Stimulated activated CD4-positive, alpha-beta T cell treated with anti-CD3 and anti-CD28 coated beads, Interleukin-2, amount 100 ng/mL, for 48 hours (primary cell): ENCODE results near the gene AFAP1.

ENCODE experiments used
- DNase-seq, 2 donors: peaks; one replicate each; pipeline ENCODE4 v3.0.0-alpha.2; 2020

AFAP1 gene

DNA sequence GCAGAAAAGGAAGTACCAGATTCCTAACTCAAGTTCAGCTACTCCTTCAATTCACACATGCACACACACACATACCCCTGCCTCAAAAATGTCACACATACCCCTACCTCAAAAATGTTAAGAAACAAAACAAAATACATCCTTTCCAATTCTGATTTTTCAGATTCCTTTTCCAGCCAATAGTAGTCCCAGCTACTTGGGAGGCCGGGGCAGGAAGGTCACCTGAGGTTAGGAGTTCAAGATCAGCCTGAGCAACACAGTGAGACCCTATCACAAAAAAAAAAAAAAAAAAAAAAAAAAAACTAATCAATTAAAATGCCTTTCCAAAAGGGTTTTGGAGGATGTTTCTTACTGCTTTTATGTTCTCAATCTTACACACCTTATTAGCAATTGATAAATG lies 138.0 kb downstream of the AFAP1 start:
- DNase-seq: no peak

DNA sequence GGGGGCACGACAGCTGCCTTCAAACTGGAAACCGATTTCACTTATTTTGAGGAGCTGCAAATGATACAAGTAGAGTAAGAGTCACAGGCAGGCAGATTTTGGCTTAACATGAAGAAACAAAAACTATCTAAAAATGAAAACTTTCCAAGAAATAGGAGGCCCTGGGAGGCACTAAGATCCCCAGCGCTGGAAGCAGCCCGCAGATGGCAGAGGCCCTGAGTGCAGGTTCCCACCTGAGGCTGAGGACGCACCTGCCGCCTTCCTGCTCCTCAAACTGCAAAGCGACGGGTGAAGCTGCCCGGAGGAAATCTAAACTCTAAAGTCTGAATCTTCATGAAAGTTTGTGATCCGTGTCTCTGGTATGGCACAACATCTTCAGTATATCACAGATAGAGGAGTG lies 138.7 kb downstream of the AFAP1 start:
- no peak for DNase-seq

DNA sequence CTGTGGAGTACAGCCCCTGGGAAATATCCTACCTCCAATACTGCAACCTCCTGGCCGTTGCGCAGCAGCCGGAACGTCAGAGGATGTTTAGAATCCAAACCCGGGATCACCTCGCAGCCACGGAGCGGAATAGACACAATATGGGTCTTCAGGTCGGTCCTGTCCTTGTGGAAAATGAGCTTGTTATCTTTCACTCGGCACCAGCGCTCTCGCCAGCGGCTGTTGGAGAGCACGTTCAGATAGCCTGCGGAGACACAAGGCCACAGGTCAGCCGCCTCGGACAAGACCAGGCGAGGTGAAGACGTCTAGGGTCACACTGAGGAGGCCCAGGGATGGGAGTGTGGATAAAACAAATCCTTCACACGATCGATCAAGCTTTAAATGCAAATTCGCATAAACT lies 139.3 kb downstream of the AFAP1 start:
- no peak for DNase-seq

DNA sequence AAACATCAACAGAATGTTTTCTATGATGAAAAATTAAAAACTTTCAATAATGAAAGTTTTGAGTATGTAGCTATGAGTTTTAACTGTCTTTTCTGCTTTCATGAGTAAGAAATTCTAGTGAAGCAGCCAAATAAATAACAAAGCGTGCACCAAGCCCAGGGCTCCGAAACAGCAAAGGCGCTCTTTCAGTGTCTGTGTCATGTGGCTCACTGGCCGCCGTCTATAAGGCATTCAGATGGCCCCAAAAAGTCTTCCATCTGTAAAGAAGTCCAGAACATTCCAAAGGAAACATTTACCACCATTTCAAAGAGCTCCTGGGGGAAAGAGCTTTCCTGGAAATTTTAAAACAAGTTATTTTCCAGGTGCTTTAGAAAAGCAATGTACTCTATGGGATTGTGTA lies 139.9 kb downstream of the AFAP1 start:
- DNase-seq: no peak

DNA sequence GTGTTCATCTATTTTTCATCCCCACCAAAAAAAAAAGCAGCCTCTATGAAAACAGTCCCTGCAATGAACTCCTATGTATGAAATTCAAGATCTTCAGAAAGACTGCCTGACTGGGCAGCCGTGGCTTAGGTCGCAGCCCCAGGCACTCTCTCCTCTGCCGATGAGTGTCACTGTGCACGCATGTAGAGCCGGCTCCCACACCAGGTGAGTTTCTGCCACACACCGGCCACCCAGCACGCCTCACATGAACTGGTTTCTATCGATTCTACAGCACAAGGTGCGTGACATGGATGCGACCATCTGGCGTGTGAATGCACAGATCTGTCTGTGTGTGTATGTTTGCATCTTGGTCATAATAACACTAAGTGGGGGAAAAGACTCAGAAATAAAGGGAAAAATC lies 140.4 kb downstream of the AFAP1 start:
- no peak for DNase-seq

DNA sequence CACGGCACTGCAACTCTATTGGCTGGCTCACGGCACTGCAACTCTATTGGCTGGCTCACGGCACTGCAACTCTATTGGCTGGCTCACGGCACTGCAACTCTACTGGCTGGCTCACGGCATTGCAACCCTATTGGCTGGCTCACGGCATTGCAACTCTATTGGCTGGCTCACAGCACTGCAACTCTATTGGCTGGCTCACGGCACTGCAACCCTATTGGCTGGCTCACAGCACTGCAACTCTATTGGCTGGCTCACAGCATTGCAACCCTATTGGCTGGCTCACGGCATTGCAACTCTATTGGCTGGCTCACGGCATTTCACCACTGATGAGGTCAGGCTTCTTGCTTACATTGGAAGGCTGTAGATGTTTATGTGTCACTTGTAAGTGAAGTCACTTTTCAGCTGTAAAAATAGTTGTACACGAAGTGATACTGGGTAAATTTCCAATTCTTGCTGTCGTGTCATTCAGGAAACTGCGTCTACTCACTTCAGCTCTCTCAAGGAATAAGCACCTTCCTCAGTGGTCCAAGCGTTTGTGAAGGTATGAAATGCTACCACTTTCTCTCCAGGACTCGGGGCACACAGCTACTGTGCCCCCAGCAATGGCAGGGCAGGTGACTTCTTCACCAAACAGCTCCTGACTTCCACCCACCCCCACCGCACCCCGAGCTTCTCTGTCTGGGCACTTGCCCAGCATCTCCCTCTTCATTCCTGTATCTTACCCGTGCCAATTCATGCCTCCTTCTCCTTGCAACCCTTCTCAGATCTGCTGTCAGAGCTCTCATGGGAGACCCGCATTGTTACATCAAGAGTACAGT lies 141.3 kb downstream of the AFAP1 start:
- DNase-seq: no peak

DNA sequence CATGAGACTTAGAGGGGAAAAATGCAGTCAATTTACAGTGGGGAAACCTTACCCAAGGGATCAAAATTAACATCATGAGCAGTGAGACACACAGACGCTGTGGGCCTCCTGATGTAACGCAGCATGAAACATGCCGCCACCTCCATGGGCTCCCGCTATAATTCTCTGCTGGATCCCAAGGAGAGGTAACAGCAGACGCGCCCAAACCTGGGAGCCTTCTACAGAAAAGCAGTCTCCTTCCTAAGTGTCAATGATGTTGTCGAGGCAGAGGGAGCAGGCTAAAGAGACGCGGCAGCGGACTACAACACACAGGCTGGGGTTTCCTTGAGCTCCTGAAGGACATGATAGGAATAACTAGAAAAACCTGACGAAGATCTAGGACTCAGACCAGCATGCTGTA lies 142.3 kb downstream of the AFAP1 start:
- DNase-seq: no peak

DNA sequence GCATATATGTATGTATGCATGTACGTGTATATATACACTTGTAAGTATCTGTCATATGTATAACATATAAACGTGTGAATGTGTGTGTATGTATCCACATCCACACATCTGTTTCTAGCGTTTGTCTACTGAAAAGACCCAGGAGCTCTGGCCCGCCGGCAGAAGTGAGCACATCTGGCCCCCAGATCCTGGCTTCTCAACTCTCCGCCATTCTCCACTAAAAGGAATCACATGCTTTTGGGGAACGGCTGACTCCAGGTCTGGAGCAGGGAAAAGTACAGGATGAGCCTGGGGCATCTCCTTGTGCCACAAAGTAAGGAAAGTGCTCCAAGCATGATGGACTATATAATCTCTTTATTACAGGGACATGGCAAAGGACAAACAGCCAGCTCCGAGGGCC lies 143.7 kb downstream of the AFAP1 start:
- no peak for DNase-seq

DNA sequence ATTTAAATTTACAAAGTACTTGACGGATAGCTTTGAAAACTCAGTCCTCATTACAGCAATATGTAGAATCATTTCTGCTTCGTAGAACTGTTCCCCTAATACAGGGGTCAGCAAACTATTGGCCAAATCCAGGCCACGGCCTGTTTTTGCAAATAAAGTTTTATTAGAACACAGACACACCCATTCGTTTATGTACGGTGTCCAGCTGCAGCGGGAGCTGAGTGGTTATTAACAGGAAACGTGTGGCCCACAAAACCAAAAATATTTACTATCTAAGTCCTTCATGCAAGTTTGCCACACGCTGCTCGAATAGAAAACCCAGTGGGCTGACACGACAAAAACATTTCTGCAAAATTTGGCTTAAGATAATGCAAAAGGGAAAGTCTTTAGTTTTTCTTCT lies 146.5 kb downstream of the AFAP1 start:
- DNase-seq: no peak

DNA sequence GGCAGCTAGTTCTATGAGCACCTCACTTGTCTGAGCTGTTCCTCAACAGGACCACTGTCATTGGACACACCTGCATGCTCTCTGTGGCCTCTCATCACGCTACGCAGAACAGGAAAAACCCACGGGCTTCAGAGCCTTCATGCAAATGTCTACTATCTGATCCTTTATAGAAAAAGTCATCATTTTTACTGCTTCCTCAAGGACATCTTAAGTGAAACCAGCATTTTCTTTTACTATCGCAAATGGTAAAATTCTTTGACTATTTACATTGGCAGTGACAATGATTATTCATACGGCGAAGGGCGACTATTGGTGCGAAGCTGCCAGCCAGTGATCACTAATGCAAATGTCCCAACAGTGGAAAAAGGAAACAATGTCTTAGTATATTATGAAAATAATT lies 147.0 kb downstream of the AFAP1 start:
- no peak for DNase-seq

DNA sequence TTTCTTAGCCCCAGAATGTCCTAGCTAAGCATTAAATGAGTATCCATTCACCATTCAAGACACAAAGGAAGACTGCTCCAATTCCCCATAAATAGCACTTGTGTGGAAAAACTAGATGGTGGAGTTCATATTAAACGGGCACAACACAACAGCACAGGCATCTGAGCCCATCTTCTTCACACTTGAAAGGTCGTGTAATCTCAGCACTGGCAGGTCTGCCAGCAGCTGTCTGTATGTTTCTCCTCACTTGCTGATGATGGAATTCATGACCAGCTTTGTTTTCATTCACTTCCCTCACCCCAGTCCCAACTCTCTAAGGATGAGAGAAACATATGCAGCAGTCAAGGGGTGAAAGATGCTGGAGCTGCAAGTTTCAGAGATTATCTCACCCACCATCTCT lies 148.7 kb downstream of the AFAP1 start:
- DNase-seq: no peak

DNA sequence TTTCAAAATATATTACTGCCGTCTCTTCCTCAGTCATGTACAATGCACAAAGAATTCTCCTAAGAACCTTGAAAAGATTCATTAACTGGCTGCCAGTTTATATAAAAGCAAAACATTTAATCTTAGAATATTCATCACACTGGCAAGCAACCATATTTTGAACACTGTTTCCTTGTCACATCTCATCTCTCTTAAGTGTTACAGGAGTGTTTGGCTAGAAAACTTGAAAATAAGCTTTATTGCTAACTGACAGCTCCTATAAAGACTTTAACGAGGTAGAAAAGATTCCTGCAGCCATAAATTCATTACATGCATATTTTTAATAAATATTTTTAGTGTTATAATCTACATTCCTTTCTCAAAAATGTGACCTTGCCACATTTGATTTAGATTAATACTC lies 149.6 kb downstream of the AFAP1 start:
- no peak for DNase-seq

DNA sequence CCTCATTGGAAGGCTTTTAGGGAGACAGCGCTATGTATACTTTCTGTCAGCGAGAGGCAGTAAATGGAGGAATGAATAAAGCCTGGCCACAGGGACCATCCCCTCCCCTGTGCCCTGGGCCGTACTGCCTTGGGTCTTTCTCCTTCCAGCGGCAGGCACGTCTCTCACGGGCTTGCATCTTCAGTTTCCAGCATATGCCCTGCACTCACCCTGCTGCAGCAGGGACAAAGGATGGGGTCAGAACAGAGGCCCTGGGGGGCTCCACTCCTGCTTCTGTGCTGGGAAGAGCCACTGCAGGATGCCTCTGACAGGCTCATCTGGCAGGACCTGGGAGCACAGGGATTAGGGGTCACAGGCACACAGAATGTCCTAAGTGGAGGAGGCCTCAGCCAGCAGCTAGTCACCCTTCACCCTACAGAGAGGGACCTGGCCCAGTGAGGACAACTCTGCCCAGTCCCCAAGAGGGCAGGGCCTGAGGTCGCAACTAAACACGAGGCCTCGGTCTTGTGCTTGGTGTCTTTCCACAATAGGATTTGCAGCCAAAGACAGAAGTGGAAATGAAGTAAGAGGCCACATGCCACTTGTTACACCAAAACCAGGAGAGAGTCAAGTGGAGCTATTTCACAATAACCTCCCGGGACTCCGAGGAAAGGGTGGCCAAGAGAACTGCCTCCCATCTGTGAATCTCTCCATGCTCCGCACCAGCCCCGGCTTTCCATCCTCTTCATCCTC lies 150.8 kb downstream of the AFAP1 start:
- no peak for DNase-seq

DNA sequence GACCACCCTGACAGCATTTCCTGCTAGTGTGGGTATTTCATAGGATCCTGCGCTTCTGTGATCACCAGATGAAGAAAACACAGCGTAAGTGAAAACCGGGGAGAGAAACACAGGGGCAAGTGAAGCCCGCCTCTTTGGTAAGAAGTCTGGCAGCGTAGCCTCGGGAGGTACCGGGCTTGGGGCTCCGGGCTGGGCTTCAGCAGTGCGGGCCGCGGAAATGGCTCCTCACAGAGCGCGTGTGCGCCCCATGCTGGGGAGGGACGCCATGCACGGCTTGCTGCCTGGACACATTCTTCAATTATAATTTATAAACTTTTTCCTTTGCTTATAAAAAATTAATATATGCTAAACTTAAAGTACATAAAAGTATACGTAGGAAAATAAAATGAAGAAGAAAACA lies 151.5 kb downstream of the AFAP1 start:
- DNase-seq: no peak

DNA sequence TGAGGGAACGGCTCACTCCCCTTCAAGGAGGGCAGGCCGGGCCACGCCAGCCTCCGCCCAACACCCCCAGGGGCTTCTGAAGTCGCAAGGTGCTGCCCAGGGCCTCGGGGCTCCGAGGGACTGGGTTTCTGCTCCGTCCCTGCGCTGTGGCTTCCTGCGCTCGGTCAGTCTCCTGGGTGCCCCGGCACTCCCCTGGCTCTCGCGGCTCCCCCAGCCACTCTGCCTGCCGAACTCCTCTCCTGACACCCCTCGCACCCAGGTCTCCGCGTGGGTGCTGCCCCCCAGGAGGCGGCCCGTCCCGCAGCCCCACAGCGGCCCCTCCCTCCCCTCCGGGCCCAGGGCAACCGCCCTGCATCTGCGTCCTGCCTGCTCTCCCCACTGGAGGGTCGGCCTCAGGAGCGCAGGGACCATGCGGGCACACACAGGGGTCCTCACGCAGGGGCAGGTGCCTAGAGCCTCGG lies 151.9 kb downstream of the AFAP1 start:
- no peak for DNase-seq

DNA sequence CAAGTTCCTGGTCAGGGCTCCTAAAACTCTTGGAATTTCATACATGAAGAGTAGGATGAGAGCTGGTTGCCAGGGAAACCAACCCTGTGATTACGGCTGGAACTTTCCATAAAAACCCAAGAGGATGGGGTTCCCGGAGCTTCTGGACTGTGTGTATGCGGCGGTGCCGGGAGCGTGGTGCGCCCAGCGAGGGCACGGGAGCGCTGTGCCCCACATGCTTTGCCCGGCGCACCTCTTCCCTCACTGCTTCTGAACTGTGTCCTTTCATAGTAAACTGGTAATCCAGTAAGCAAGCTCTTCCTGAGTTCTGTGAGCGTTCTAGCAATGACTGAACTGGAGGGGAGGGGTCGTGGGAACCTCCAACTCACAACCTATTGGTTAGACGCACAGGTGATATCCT lies 152.6 kb downstream of the AFAP1 start:
- DNase-seq: no peak

DNA sequence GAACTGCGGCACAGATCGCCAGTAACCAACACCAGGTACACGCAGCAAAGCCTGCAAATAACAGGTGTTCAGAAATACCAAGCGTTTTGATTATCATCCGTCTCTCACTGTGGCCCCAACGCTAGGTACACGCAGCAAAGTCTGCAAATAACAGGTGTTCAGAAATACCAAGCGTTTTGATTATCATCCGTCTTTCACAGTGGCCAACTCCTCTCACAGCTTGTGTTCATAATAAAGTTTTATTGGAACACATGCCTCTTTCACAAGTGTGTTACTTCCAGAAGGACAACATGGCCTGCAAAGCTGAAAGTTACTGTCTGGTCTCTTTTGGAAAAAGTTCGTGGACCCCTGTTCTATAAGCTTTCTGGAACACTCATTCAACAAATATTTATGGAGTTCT lies 153.1 kb downstream of the AFAP1 start:
- no peak for DNase-seq

DNA sequence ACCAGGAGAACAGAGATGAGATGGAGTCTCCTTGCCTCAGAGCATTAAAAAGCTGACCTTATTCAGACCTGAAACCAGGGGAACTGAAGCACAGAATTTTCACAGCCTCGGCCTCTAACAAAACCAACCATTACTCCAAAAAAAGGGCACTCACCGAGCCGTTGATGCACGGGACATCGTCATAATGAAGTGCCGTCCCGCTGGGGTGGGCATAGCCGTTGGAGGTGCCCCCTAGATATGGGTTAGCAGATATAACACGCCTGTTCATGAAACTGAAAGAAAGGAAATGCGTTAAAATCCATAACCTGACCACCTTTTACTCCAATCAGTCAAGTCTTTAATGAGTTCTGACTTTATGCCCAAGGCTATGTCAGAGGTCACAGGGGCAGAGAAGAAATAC lies 153.6 kb downstream of the AFAP1 start:
- DNase-seq: no peak

DNA sequence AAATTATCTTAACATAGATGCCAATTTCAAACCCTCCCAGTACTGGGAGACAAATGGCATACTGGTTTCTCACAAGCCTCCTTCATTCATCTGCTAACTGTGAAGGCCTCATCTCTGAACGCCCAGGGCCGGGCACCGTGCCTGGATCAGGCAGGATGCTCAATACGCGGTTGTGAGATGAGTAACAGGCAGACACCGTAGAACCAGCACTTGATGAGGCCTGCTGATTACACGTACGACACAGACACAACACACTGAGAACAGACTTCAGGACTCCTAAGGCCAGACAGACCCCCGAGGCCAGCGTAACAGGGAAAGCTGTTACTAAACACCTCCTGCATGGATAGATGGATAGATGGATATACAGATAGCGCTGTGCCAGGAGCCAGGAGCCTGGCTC lies 154.6 kb downstream of the AFAP1 start:
- DNase-seq: no peak

DNA sequence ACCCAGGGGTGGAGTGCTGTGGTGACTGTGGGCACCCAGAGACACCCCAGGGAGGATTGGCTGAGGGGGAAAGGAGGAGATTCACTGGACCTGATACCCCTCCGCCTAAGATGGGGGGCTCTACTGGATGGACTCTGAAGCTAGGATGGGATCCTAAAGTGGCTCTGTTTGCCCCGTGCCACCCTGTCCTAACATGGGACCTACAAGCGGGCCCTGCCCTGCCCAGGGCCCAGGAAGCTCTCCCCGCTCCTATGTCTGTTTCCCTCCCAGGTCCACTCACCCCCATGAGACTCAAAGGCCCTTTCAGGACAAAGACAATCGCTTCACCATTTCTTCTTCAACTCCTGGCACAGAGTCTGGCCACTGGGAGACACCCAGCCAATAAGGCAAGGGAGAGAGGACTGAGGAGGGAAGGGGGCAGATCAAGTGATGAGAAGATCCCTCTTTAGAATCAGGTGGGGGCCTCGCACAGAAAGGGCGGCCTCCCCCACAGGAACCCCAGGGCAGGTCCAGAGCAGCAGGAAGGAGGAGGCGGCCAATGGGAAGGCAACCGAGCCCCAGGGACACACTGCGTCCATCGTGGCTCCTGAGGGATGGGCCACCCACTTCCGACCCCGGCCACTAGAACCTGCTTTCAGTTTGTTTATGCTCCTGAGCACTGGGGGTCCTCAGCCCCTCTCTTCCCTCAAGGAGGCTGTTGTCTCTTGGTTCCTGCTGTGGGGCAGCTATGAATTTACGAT lies 155.4 kb downstream of the AFAP1 start:
- DNase-seq: no peak

DNA sequence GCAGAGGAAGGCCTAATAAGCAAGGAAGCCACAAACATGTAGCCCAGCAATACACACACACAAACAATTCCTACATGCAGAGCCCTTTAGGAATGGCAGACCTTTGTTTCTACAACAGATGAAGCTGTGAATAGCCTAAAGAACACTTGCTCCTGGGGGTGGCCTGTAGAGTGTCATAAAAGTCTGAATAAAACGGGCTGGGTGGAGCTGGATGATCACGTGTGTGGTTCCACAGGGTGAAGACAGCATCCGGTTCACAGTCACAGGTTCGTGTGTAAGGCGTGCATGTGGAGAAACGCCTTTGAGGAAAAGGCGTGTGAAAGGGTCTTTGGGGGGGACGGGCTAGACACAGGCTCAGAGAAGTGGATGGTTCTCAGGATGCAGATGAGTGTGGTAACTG lies 156.1 kb downstream of the AFAP1 start:
- DNase-seq: no peak

DNA sequence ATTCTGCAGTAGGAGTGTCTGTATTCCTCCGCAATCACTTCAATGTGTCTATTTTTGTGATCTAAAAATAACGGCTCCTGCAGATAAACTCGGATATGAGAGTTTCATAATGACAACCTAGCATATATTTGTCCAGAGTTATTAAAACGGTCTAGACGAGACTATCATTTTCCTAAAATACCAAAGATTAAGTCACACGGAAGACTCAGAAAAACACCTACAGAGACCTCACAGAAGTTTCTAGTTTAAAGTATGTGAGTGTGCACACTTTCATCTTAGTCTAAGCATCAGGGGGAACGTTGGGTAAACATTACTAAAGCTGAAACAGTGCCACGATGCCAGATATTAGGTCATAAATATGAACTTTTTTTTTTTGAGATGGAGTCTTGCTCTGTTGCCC lies 156.9 kb downstream of the AFAP1 start:
- no peak for DNase-seq

DNA sequence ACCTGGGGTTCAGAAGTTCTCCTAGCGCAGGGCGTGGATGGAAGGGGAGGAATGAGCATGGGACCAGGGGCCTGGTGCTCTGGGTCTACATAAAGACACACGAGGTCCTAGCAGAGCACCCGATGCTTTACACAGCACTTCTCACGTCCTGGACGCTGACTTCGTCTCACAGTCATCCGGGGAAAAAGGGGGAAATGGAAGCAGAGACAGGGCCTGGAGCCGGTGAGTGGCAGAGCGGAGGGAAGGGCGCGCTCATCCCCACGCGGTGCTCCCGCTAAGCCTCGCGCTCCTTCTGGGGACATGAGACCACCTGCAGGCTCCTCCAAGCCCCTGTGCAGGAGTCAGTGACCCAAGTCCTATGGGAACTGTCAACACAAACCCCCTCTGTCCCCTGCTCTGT lies 157.7 kb downstream of the AFAP1 start:
- no peak for DNase-seq

DNA sequence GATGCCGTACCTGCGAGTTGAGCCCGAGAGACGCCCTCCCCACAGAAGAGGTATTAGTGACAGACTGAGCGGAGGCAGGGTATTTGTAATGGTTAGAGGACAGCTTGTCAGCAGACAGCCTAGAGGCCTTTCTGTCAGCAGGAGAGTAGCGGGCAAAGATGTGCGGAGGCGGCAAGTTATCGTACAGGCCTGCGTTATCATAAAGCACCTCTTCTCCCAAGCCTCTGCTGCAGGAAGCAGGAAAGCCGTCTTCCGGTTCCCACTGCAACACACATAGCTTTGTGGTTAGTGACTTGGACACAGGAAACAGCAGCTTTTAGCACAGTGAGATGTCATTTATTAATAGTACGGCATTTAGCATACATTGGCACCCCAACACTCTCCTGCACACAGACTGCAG lies 158.3 kb downstream of the AFAP1 start:
- no peak for DNase-seq
